OCI-LY1 (cell line): ENCODE measurements around the gene PRLR.
"Not testable (repeated sequence)": the region's sequence is repeated elsewhere in the genome, so short reads cannot be mapped to it uniquely, and the experiment has no call there.

ENCODE experiments used
- EZH2 ChIP-seq: fragments of 200-600 bp; sonication (generic), shearing (Covaris generic); IDR thresholded peaks from 2 replicates; pipeline ENCODE4 v1.8.0; 2017; ENCODE audit warnings: borderline replicate concordance, mixed run types, mild to moderate bottlenecking, antibody characterized with exemption, low read length, moderate library complexity, mixed read lengths
- TF ChIP-seq, protein P1 (sequence below): fragments of 200-600 bp; sonication (generic), shearing (Covaris generic); IDR thresholded peaks from 2 replicates; pipeline ENCODE4 v1.5.1; 2017; ENCODE audit warnings: mild to moderate bottlenecking, antibody characterized with exemption, low read length, moderate library complexity, mixed read lengths

DNA sequence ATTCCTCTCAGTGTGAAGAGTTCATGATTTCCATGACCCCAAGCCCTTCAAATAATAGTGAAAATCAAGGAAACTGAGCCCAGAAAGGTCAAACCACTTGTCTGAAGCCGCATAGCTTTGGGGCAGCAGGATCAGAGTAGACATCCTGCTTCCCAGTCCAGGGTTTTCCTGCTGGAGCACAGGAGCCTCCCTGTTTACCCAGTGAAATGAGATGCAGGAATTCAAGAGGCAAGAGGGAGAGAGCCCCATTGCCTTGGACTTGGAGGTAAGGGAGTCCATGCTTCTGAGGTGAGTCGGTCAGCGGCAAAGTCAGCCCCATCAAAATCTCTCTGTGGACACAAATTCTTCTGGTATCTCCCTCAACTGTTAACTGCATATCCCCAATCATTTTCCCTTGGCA is 42.7 kb downstream of the PRLR start:
- TF ChIP-seq, protein P1, sequence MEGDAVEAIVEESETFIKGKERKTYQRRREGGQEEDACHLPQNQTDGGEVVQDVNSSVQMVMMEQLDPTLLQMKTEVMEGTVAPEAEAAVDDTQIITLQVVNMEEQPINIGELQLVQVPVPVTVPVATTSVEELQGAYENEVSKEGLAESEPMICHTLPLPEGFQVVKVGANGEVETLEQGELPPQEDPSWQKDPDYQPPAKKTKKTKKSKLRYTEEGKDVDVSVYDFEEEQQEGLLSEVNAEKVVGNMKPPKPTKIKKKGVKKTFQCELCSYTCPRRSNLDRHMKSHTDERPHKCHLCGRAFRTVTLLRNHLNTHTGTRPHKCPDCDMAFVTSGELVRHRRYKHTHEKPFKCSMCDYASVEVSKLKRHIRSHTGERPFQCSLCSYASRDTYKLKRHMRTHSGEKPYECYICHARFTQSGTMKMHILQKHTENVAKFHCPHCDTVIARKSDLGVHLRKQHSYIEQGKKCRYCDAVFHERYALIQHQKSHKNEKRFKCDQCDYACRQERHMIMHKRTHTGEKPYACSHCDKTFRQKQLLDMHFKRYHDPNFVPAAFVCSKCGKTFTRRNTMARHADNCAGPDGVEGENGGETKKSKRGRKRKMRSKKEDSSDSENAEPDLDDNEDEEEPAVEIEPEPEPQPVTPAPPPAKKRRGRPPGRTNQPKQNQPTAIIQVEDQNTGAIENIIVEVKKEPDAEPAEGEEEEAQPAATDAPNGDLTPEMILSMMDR, result not testable (repeated sequence)
- TF ChIP-seq EZH2, result not testable (repeated sequence)
